NCI-H2196 (cell line): ENCODE measurements around the gene NAA80.

Experiments
- DNase-seq: peaks from one replicate; lab custom pipeline; 2025; ENCODE audit not compliant: unreplicated experiment; lab: John Stamatoyannopoulos, UW

Gene NAA80

DNA sequence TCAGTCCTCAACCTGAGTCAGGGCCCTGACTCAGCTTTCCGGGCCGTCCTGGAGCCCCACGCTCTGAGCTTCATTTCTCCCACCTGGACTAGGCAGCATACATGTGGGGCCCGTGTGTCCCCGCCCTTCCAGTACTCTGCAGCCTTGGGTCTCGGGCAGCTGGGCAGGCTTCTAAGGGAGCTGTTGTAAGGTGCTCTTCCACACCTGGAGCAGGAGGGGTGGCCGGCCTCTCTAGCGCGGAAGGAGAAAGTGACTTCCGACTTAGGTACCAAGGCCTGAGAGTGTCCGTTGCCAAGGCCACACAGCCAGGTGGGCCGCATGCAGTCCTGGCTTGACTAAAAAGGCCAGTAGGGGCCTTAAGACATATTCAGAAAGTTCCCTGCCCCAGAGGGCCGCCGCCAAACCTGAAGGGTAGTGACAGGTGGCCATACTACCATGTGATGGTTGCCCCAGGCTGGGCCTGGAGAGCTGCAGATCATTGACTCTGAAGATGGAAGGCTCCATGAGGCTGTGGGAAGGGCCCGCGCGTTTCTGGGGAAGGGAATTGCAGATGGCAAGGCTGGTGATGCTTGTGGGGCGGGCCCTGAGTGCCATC lies 39.7 kb downstream of the NAA80 start:
- DNase-seq = no peak

DNA sequence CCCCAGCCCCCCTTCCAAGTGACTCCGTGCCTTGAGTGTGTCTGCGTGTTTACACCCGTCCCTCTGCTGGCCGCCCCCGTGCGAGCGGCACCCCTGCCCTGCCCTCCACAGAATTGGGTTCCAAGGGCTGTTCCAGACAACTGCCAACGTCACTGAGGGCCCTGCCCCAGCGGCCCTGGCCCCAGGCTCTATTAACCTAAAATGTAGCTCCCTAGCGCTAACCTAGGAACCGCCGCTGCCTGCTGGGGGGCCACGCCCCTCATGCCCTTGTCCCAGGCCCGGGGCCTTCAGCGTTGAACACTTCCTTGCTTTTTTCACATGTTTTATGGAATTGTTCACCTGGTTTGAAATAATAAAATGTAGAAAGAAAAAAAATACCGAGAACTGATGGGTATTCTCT lies 40.2 kb downstream of the NAA80 start:
- no peak for DNase-seq

DNA sequence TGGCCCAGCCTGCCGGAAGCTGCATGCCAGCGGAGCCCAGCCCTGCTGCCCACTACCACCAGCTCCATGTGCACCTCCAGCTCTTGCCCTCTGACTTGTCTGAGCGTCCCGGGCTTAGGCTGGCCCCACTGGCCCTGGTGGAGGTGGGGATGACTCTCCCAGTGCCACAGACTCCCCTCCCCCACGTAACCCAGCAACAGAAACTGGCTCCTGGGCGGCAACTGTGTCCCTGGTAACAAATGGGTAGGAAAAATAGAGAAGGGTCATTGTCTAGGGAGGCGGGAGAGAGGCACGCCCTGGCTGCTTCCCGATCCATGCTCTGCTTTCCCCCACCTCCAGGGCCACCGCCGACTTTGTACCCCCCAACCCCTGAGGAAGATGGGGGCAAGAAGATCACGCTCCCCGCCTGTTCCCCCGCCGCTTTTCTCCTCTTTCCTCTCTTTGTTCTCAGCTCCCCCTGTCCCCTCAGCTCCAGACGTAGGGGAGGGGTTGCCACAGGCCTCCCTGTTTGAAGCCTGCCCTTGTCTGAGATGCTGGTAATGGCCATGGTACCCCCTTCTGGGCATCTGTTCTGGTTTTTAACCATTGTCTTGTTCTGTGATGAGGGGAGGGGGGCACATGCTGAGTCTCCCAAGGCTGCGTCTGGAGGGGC lies 41.0 kb downstream of the NAA80 start:
- DNase-seq = no peak

DNA sequence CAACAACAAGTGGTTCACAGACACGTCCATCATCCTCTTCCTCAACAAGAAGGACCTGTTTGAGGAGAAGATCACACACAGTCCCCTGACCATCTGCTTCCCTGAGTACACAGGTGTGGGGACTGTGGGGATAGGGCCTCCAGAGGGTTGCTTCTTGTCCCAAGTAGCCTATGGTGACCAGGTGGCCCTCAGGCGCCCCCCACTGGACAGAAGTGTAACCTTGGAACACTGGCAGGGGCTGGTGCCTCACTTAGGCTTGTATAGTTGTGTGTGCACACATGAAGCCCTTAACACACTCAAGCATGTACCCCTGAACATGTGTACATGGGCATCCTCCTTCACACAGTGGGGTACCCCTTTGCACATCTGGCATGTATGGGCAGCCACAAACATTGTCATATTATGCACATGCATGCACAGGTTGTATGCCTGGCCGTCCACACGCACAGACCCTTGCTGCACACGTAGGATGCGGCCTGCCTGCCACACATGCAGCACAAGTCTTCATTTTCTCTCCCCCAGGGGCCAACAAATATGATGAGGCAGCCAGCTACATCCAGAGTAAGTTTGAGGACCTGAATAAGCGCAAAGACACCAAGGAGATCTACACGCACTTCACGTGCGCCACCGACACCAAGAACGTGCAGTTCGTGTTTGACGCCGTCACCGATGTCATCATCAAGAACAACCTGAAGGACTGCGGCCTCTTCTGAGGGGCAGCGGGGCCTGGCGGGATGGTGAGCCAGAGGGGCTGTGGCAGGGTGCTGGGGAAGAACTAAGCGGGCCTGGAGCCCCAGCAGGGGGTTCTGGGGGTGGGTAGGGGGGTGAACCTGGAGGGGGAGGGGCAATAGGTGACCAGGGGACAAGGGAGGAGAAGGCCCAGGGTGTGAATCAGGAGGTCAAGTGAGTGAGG lies 42.0 kb downstream of the NAA80 start:
- peak; percentile 24 for DNase-seq

DNA sequence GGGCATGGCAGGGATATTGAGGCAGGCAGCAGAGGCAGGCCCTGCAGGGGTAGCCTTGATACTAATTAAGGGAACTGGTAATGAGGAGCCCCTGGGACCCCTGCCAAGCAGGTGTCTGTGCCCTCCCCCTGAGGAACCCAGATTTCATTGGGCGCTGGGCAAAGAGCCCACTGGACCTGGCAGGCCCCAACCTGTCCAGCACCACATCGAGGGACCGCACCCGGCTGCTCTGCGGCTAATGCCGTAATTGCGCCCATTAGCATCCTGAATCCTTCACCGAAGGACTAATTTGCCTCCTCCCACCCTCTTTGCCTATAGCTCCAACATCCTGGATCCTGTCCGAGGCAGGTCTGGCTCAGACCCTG lies 44.0 kb downstream of the NAA80 start:
- DNase-seq = no peak

DNA sequence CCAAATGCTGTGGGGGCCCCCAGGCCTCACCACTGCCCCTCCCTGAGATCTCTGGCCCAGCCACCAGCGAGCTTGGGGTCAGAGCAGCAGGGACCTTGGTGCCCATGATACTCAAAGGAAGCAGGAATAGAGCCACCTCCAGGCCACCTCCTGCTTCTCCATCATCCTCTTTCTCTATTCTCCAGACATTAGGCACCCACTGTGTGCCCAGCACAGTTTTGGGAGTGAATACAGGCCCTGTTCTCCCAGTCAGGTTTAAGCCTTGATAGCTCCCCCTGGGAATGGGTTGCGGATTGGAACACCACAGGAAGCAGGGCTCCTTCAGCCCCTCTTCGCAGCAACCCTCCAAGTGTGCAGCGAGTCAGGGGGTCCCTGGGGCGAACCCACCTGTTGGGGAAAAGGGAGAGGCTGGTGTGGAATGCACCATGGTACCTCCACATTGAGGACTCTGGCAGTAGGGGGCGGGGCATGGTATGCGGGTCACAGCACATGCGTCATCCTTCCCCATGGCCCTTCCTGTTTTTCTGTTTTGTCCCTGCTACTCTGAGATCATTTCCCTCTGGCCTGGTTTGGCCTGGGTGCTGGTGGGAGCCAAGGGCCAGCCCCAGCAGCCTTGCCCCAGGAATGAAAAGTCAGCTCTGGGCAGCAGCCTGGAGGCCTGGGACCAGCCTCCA lies 44.5 kb downstream of the NAA80 start:
- DNase-seq = no peak

DNA sequence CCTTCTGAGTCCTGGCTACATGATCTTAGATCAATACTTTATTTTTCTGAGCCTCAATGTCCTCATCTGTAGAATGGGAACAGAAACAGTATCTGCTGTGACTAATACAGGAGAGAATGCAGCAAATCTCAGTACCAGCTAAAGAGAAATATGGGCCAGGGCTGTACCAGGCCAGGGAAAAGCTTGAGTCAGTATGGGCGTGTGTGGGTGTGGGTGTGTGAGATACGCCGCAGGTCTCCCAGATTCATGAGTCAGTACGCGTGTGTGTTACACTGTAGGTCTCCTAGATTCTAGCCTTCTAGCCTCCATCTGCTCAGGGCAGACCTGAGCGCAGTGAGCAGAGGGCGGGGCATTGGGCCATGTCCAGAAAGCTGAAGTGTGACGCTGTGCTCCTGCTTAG lies 48.0 kb downstream of the NAA80 start:
- no peak for DNase-seq

DNA sequence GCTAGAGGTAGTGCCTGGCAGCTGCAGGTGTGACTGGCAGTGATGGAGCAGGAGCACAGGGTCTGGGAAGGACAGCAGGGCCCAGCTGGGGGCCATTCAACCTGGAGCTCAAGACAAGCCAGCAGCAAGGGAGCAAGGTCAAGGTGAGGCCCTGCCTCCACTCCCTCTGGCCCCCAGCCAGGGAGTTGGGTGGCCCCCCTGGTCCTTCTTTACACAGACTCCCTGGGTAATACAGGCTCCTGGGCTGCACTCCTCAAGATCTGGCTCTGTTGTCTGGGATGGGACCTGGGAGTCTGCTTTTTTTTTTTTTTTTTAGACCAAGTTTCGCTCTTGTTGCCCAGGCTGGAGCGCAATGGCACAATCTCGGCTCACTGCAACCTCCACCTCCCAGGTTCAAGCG lies 48.7 kb downstream of the NAA80 start:
- DNase-seq = no peak

DNA sequence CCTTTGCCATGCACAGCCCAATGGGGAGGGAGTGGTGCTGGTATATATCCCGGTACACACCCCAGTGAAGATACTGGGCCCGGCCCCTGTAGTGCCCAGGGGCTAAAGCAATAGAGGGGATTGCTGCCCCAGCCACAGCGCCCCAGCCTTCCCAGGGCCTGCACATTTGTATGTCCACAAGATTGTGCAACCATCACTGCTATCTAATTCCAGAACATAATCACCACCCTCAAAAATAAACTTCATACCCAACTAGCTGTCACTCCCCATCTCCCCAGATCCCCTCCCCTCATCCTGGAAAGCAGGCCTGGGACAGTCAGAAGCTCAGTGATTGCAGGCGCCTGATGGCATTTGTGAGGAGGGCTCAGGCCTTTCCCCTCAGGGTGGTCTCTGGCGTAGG lies 49.7 kb downstream of the NAA80 start:
- no peak for DNase-seq

DNA sequence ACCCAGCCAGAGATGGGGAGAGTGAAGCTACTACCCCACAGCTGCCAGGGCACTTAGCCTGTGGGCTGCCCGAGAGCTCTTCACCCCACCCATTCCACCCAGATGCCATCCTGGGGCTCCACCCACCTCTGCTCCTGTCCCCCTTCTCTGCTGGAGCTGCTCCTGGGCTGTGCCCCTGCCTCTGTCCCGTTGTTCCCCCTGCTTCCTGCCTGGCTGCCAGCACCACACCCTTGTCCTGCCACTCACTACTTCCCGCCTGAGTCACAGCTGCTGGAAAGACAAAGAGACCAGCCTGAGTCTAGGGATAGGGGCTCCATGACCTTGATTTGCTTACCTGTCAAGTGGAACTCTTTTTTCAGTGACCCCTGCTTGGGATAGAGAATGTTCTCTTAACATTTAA lies 50.8 kb downstream of the NAA80 start:
- no peak for DNase-seq

DNA sequence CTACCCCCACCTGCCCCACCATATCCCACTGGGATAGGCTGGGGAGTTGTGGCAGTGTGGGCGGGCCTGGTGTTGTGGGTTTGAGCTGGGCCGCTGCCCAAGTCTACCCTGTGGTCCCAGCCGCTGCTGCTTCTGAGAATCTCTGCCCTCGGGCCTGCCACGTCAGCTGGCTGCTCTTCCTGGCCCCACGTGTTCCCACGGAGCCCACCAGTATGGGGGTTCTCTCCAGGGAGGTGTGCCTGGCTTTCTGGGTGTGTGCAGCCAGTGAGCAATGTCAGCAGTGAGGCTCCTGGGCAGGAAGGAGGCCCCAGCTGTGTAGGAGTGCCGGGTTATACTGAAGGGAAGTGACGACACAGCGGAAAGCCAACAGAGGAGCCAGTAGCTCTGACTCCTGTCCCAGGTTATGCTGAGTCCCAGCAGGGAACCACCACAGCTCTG lies 52.7 kb downstream of the NAA80 start:
- DNase-seq = no peak
